Thoracic aorta (tissue), 2 donors: ENCODE measurements around the gene H19. TPM values are rescaled to one million over a fixed set of nuclear protein-coding genes. Genes with fewer than 3 reads are reported as not detected.

ENCODE experiments used
- ATAC-seq: fragments of 150-250 bp; one replicate; pipeline ENCODE4 v1.8.0; 2017; ENCODE audit warnings: low read depth; ENCODE audit not compliant: insufficient number of reproducible peaks, low FRiP score
- DNase-seq: peaks from one replicate; pipeline ENCODE4 v3.0.0-alpha.2; 2020; ENCODE audit warnings: low spot score
- H3K27ac ChIP-seq, 2 donors: fragments of 200-600 bp; sonication (generic); 1 replicate in 1 of 2; 2 replicates in 1 of 2; pipeline ENCODE4 v1.5.1; 2016; ENCODE audit warnings: mild to moderate bottlenecking in 2 of 2, moderate library complexity in 2 of 2
- H3K27me3 ChIP-seq: fragments of 200-600 bp; sonication (generic); replicated peaks from 2 replicates; pipeline ENCODE4 v1.6.0; 2016; ENCODE audit warnings: mild to moderate bottlenecking; ENCODE audit not compliant: insufficient read depth
- H3K36me3 ChIP-seq: fragments of 200-600 bp; sonication (generic); one replicate; pipeline ENCODE4 v1.5.1; 2016
- H3K4me1 ChIP-seq, 2 donors: fragments of 200-600 bp; sonication (generic); 1 replicate in 1 of 2; 2 replicates in 1 of 2; pipeline versions ENCODE4 v1.5.1 to v1.6.0; 2016; ENCODE audit warnings: low read depth in 2 of 2, mild to moderate bottlenecking in 1 of 2; ENCODE audit not compliant: control insufficient read depth in 1 of 2
- H3K4me3 ChIP-seq: fragments of 200-600 bp; sonication (generic); 2 replicates; pipeline ENCODE4 v1.5.1; 2016; ENCODE audit warnings: mild to moderate bottlenecking
- H3K9me3 ChIP-seq: fragments of 200-600 bp; sonication (generic); 2 replicates; pipeline ENCODE4 v1.5.1; 2016
- total RNA-seq, 2 donors: library from RNA; depleted of rRNA; stranded (reverse); fragments of >200 nt; gene quantifications; one replicate each; pipeline versions ENCODE4 v1.1.0 to v1.2.3, GENCODE V29; 2016
- TF ChIP-seq, protein P1 (sequence below): fragments of 200-600 bp; sonication (generic); IDR thresholded peaks from one replicate; pipeline ENCODE4 v1.5.1; 2019; ENCODE audit warnings: antibody characterized with exemption

H19 gene
- total RNA-seq, 2 donors from 2014 or later, result 85.4 to 85.8 TPM

DNA sequence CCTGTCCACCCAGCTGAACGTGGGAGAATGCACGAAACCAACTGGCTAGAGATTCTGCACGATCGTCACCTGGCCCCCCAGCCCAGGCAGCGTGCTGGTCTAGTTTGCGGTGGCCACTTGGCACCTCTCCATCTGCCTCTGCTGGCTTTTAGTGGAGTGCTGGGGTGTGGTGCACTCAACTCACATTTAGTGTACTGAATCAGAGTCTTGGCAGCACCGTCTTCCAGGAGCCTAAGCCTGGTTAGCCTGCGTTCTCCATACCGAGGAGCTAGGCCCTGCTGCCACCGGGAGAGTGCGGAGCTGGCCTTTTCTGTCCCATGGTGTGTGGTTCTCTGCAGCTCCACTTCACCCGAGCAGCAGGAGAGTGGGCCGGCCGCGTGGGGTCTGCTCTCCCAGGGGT, 47.7 kb downstream of the H19 start:
- H3K9me3 ChIP-seq, result no peaks in the 10 kb centered on the region
- no peaks in the 10 kb centered on the region for H3K36me3 ChIP-seq
- DNase-seq, result no peak
- H3K4me1 ChIP-seq, result no peaks in the 10 kb centered on the region
- H3K27me3 ChIP-seq, result no peaks in the 10 kb centered on the region
- no peak for ATAC-seq
- no peak overlapping the region for H3K4me3 ChIP-seq
- TF ChIP-seq, protein P1, sequence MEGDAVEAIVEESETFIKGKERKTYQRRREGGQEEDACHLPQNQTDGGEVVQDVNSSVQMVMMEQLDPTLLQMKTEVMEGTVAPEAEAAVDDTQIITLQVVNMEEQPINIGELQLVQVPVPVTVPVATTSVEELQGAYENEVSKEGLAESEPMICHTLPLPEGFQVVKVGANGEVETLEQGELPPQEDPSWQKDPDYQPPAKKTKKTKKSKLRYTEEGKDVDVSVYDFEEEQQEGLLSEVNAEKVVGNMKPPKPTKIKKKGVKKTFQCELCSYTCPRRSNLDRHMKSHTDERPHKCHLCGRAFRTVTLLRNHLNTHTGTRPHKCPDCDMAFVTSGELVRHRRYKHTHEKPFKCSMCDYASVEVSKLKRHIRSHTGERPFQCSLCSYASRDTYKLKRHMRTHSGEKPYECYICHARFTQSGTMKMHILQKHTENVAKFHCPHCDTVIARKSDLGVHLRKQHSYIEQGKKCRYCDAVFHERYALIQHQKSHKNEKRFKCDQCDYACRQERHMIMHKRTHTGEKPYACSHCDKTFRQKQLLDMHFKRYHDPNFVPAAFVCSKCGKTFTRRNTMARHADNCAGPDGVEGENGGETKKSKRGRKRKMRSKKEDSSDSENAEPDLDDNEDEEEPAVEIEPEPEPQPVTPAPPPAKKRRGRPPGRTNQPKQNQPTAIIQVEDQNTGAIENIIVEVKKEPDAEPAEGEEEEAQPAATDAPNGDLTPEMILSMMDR, result no peak
- no peak overlapping the region for H3K27ac ChIP-seq

DNA sequence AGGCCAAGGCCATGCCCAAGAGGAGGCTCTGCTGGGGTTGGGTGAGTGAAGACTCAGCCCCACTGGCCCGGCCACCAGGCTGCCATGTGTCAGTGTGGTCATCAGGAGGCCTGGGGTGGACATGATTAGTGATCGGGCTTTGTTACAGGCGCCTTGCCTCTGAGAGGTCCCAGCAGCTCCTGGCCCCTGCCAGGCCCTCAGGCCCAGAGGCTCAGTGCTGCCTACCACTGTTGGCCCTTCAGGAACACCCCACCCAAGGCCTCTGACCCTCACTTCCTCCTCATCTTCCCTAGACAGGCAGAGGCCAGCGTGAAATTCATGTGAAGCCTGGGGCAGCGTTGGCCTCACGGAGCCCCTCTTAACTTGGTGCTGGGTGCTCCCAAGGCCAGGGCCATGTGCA, 48.3 kb downstream of the H19 start:
- Histone ChIP-seq H3K36me3 (no peaks in the 10 kb centered on the region), H3K27me3 (no peaks in the 10 kb centered on the region), H3K27ac (no peak overlapping the region), H3K4me3 (no peak overlapping the region), H3K9me3 (no peaks in the 10 kb centered on the region), H3K4me1 (no peaks in the 10 kb centered on the region)
- DNase-seq (no peak), ATAC-seq (no peak)
- TF ChIP-seq, protein P1, result no peak

DNA sequence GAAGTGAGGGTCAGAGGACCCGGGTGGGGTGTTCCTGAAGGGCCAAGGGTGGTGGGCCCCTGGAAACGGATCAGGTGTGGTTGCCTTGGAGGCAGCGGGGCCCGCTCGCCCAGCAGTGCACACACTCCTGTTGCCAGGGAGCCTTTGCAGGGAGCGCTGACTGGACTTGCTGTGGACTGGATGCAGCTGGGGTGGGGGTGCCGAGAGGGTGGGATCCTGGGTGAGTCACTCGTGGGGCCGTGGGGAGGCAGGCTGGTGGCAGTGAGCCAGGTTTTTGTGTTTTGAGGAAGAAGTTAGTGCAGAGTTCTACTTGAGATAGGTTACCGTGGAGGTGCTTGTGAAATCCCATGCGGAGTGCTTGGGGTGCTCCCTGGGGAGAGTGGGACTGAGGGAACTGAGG, 49.3 kb downstream of the H19 start:
- ATAC-seq (no peak), DNase-seq (no peak)
- Histone ChIP-seq H3K4me1 (no peaks in the 10 kb centered on the region), H3K27me3 (no peaks in the 10 kb centered on the region), H3K4me3 (no peak overlapping the region), H3K36me3 (no peaks in the 10 kb centered on the region), H3K27ac (no peak overlapping the region), H3K9me3 (no peaks in the 10 kb centered on the region)
- TF ChIP-seq, protein P1, result no peak

DNA sequence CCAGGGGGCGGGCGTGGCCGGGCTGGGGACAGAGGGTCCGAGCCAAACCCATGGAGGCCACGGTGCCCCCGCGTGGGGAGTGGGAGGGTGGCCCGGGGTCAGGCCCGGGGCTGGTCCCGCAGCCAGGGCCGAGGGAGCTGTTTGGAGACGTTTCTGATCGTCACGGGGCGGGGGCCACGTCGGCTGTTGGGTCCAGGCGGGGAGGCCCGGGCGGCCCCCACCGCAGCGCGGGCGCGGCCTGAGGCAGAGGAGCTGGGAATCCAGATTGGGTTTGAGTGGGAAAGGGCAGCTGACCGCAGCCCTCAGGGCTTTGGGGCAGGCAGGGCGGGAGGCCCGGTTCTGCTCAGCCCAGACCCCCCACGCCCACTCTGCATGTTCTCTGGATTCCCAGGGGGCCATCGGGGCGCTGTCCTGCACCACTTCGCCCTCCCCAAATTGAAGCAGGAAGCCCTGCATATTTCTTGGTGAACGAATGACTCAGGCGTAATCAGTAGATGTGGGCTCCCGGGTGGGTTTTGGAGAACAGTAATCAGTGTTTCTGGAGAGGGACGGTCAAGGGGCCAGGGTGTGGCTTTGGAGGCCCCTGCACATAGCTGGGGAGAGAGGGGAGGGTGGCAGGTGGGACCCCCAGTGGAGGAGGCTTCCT, 49.9 kb downstream of the H19 start:
- H3K27me3 ChIP-seq, result no peaks in the 10 kb centered on the region
- no peaks in the 10 kb centered on the region for H3K9me3 ChIP-seq
- TF ChIP-seq, protein P1, result no peak
- H3K4me3 ChIP-seq, result no peak overlapping the region
- H3K4me1 ChIP-seq, result no peaks in the 10 kb centered on the region
- ATAC-seq (no peak), DNase-seq (no peak)
- no peaks in the 10 kb centered on the region for H3K36me3 ChIP-seq
- H3K27ac ChIP-seq, result no peak overlapping the region

DNA sequence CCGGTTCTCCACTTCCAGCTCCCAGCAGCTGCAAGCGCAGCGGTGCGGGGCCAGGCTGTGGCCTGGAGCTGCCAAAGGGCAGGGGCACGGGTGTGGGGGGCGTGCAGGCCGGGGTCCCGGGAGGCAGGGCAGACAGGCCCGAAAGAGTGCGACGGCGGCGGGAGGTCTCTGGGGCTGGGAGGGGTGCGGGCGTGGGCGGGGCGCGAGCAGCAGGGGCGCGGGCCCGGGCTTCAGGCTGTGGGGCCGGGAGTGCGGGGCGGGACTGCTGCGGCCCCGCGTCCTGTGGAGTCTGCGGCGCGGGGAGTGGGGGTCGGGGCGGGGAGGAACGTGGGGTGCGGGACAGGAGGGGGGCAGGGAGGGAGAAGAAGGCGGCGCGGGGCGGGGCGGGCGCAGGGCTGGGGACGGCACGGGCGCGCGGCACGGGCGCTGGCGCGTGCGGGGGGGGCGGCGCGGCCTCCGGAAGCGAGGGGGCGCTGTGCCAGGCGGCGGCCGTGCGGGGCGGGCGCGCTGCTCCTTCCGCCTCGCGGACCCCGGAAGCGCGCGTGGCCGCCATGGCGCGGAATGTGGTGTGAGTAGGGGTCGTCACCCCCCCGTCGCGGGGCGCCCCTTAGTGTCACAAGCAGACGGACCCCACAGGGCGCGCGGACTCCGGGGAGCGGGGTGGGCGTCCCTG, 50.7 kb downstream of the H19 start, which contains the start of gene MRPL23:
TSS of gene MRPL23 (plus strand) at position 521 of the 673 bp plus-strand sequence. CDS start at position 552, 31 bp downstream.
- ATAC-seq, result no peak
- H3K4me1 ChIP-seq, result no peaks in the 10 kb centered on the region
- no peaks in the 10 kb centered on the region for H3K9me3 ChIP-seq
- H3K27me3 ChIP-seq, result no peaks in the 10 kb centered on the region
- H3K36me3 ChIP-seq, result no peaks in the 10 kb centered on the region
- TF ChIP-seq, protein P1, result no peak
- no peak within 1 kb of the TSS for H3K4me3 ChIP-seq
- no peak within 1 kb of the TSS for H3K27ac ChIP-seq
- DNase-seq, result no peak

Other genes starting within 250 kb of the H19 start
- gene IFITM10, start 247.2 kb downstream of the H19 start, total RNA-seq, result 10 to 100 TPM; 27.2 to 28.6 TPM
- gene CTSD, start 233.9 kb downstream of the H19 start, total RNA-seq, result 1,000 to 10,000 TPM in 1 of 2 donors, 100 to 1,000 TPM in 1; 427 to 1,049 TPM
- gene SYT8, start 162.9 kb downstream of the H19 start, total RNA-seq, result 1 to 10 TPM; 3.4 to 3.6 TPM
- gene TNNI2, start 158.9 kb downstream of the H19 start, total RNA-seq, result not detected
- gene LSP1, start 144.8 kb downstream of the H19 start, total RNA-seq, result 10 to 100 TPM; 23.6 to 40.5 TPM
- under 1 TPM in 1 of 2 donors, not detected in 1; 0.41 TPM for gene PRR33, start 105.9 kb downstream of the H19 start, total RNA-seq
- gene TNNT3, start 78.1 kb downstream of the H19 start, total RNA-seq, result 1 to 10 TPM; 8.3 to 9.7 TPM
- gene MRPL23, start 50.5 kb downstream of the H19 start, total RNA-seq, result 100 to 1,000 TPM in 1 of 2 donors, 10 to 100 TPM in 1; 59.8 to 136 TPM
- gene IGF2, start 141.5 kb upstream of the H19 start, total RNA-seq, result 10 to 100 TPM; 31.7 to 39.4 TPM
- not detected for gene INS, start 163.4 kb upstream of the H19 start, total RNA-seq
- gene TH, start 174.0 kb upstream of the H19 start, total RNA-seq, result not detected